PFSK-1 (cell line): ENCODE data around the gene LACC1.

Source experiments
- POLR2AphosphoS5 ChIP-seq: IDR thresholded peaks from 2 replicates; pipeline ENCODE4 v1.6.1; 2012; ENCODE audit warnings: low read depth, mild to moderate bottlenecking, control low read depth, low read length, moderate library complexity
- SIN3A ChIP-seq: IDR thresholded peaks from 2 replicates; pipeline ENCODE4 v1.6.1; 2012; ENCODE audit warnings: mild to moderate bottlenecking, low read length, moderate library complexity, borderline replicate concordance; ENCODE audit not compliant: insufficient read depth
- TAF1 ChIP-seq: IDR thresholded peaks from 2 replicates; pipeline ENCODE4 v1.6.1; 2012; ENCODE audit warnings: low read length, control low read depth, borderline replicate concordance; ENCODE audit not compliant: insufficient read depth

DNA sequence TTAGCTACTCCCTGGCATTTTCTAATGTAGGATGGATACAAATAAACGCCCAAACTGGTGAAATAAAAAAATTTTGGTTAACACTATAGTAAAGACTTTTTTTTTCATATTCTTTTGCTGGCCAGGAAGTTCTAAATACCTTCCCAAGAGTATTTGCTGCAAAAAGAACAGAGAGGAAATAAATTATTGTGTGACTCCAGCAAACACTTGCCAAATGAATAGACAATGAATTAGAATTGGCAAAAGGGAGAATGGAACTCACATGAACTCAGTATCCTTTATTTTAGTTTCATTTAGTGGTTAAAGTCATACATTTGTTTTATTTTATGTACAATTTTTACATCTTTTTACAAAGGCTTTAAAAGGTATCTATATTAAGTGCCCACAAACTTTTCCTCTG lies 58.1 kb downstream of the LACC1 start:
- TF ChIP-seq TAF1 (no peak), POLR2AphosphoS5 (no peak), SIN3A (no peak)
